Stomach (tissue), 9 donors: Measurements from ENCODE around the gene PRICKLE2. TPM values are rescaled to one million over a fixed set of nuclear protein-coding genes. Genes with fewer than 3 reads are reported as not detected.

Experiments used
- DNase-seq, 2 donors: peaks; one replicate each; pipeline versions ENCODE4 v3.0.0 to v3.0.0-alpha.2; 2013 to 2019
- H3K27ac ChIP-seq, 5 donors: fragments of 200-600 bp in 4 of 5; sonication (generic) in 4 of 5; one replicate each; pipeline ENCODE4 v1.5.1; 2013 to 2019; ENCODE audit warnings: mild to moderate bottlenecking in 1 of 5, moderate library complexity in 1 of 5
- H3K27me3 ChIP-seq, 3 donors: fragments of 200-600 bp; sonication (generic); one replicate each; pipeline ENCODE4 v1.5.1; 2017 to 2019; ENCODE audit warnings: mixed run types in 1 of 3
- H3K36me3 ChIP-seq, 4 donors: fragments of 200-600 bp; sonication (generic); 1 replicate in 3 of 4; 2 replicates in 1 of 4; pipeline ENCODE4 v1.5.1; 2016 to 2019
- H3K4me1 ChIP-seq, 4 donors: fragments of 200-600 bp; sonication (generic); one replicate each; pipeline ENCODE4 v1.5.1; 2016 to 2019
- H3K4me3 ChIP-seq, 4 donors: fragments of 200-600 bp; sonication (generic) in 3 of 4; one replicate each; pipeline ENCODE4 v1.5.1; 2016 to 2019; ENCODE audit warnings: mild to moderate bottlenecking in 1 of 4
- H3K9me3 ChIP-seq, 4 donors: fragments of 200-600 bp; sonication (generic); one replicate each; pipeline ENCODE4 v1.5.1; 2016 to 2019
- CTCF ChIP-seq, 7 experiments: fragments of 450-650 bp in 4 of 7; fragments of 200-600 bp in 3 of 7; sonication (generic) in 3 of 7; IDR thresholded peaks; one replicate each; pipeline ENCODE4 v1.5.1; 2016 to 2019; ENCODE audit warnings: antibody characterized with exemption in 7 of 7, control low read depth in 2 of 7, mild to moderate bottlenecking in 1 of 7
- EP300 ChIP-seq: sonication (generic); formaldehyde crosslinking; IDR thresholded peaks from one replicate; pipeline ENCODE4 v1.6.1; 2017; ENCODE audit warnings: antibody characterized with exemption
- POLR2A ChIP-seq, 4 donors: fragments of 450-650 bp; IDR thresholded peaks; one replicate each; pipeline ENCODE4 v1.6.1; 2016; ENCODE audit warnings: antibody characterized with exemption in 4 of 4, control low read depth in 2 of 4, mild to moderate bottlenecking in 1 of 4, moderate library complexity in 1 of 4
- POLR2AphosphoS5 ChIP-seq, 3 donors: sonication (generic); formaldehyde crosslinking; IDR thresholded peaks; one replicate each; pipeline ENCODE4 v1.6.1; 2016; ENCODE audit warnings: antibody characterized with exemption in 3 of 3
- WGBS, 5 donors: extraction: QIAGEN DNeasy Blood & Tissue Kit in 3 of 5; methylation state at CpG; one replicate each; pipeline versions ENCODE4 v1.1.5 to v1.1.7; 2013 to 2018; 5-methylcytosine and 5-hydroxymethylcytosine counted together
- intact Hi-C: fragments of 100-400 bp; cut with DNase I; formaldehyde crosslinking; loops from one replicate; pipeline ENCODE4 v1.15.1; 2023; ENCODE audit warnings: low total_unique reads
- polyA plus RNA-seq, 3 donors: library from polyadenylated mRNA; stranded (reverse); fragments of 200-250 nt; gene quantifications; one replicate each; pipeline ENCODE4 v1.2.3, GENCODE V29; 2013
- total RNA-seq, 5 donors: library from RNA; depleted of rRNA; stranded (reverse); fragments of >200 nt; gene quantifications; one replicate each; pipeline versions ENCODE4 v1.1.0 to v1.2.3, GENCODE V29; 2014 to 2016
- donor health status: healthy with polysubstance abuse.
- donor health status: Bipolar disorder and iron deficiency.
- donor health status: healthy.

The PRICKLE2 gene
- total and polyA plus RNA-seq, 8 donors = 3.7 to 59.1 (median 21.0) TPM

- TF ChIP-seq POLR2AphosphoS5 (IDR thresholded peaks at IDR 0.05) = no peak
- TF ChIP-seq CTCF (IDR thresholded peaks at IDR 0.05) = no peak
- TF ChIP-seq POLR2A (IDR thresholded peaks at IDR 0.05) = no peak
- TF ChIP-seq EP300 = no peak
- H3K9me3 ChIP-seq = no peaks in the 10 kb centered on the region
- peak overlapping the region in 1 of 5 donors; percentile 25 for H3K27ac ChIP-seq
- peaks cover 24 to 46% (median 28%) of the 10 kb centered on the region in 4 donors for H3K4me1 ChIP-seq
- H3K36me3 ChIP-seq = peaks cover 9 to 26% (median 23%) of the 10 kb centered on the region in 4 donors
- DNase-seq = no peak
- WGBS, 5 donors = 89 to 97% (median 94%) methylated on average over 6 to 13 of the region's 13 CpGs
- no peaks in the 10 kb centered on the region for H3K27me3 ChIP-seq
- no peak overlapping the region for H3K4me3 ChIP-seq
- intact Hi-C loops = no loop called here
Measured at GRCh38 chr3:64147211-64147610, 78.1 kb downstream of the PRICKLE2 start.

GRCh38 chr3:64145438-64145837, 79.8 kb downstream of the PRICKLE2 start:
- TF ChIP-seq POLR2AphosphoS5 (IDR thresholded peaks at IDR 0.05) (no peak), POLR2A (IDR thresholded peaks at IDR 0.05) (no peak), CTCF (IDR thresholded peaks at IDR 0.05) (no peak), EP300 (no peak)
- no peak for DNase-seq
- intact Hi-C loops = no loop called here
- Histone ChIP-seq H3K36me3 (peaks cover 9 to 26% (median 22%) of the 10 kb centered on the region in 4 donors), H3K4me1 (peaks cover 6 to 36% (median 16%) of the 10 kb centered on the region in 4 donors), H3K27ac (peak overlapping the region in 1 of 5 donors; percentile 25), H3K9me3 (no peaks in the 10 kb centered on the region), H3K27me3 (no peaks in the 10 kb centered on the region), H3K4me3 (no peak overlapping the region)
- 71 to 89% (median 85%) methylated on average over 2 of the region's 2 CpGs for WGBS, 5 donors

GRCh38 chr3:64144241-64144900, 80.9 kb downstream of the PRICKLE2 start:
- Histone ChIP-seq H3K4me3 (no peak overlapping the region), H3K27ac (peak overlapping the region in 2 of 5 donors; percentile 34 to 36), H3K4me1 (peaks cover 0 to 26% (median 6%) of the 10 kb centered on the region in 4 donors), H3K27me3 (no peaks in the 10 kb centered on the region), H3K36me3 (peaks cover 6 to 26% (median 22%) of the 10 kb centered on the region in 4 donors), H3K9me3 (no peaks in the 10 kb centered on the region)
- WGBS, 5 donors = 85 to 92% (median 90%) methylated on average over 9 of the region's 9 CpGs
- TF ChIP-seq POLR2A (IDR thresholded peaks at IDR 0.05) = no peak
- no peak for TF ChIP-seq EP300
- TF ChIP-seq POLR2AphosphoS5 (IDR thresholded peaks at IDR 0.05) = no peak
- TF ChIP-seq CTCF (IDR thresholded peaks at IDR 0.05) = no peak
- intact Hi-C loops = no loop called here
- no peak for DNase-seq

- Histone ChIP-seq H3K4me3 (no peak overlapping the region), H3K27me3 (no peaks in the 10 kb centered on the region), H3K9me3 (no peaks in the 10 kb centered on the region), H3K36me3 (peaks cover 4 to 26% (median 22%) of the 10 kb centered on the region in 4 donors), H3K27ac (peak overlapping the region in 2 of 5 donors; percentile 34 to 36), H3K4me1 (peaks cover 0 to 26% (median 5%) of the 10 kb centered on the region in 4 donors)
- TF ChIP-seq POLR2AphosphoS5 (IDR thresholded peaks at IDR 0.05) (no peak), EP300 (no peak), POLR2A (IDR thresholded peaks at IDR 0.05) (no peak), CTCF (IDR thresholded peaks at IDR 0.05) (no peak)
- peak in 1 of 2 donors; percentile 68 for DNase-seq
- 69 to 78% (median 72%) methylated on average over 5 of the region's 5 CpGs for WGBS, 5 donors
- intact Hi-C loops = no loop called here
Measured at GRCh38 chr3:64143409-64144130, 81.7 kb downstream of the PRICKLE2 start.
